HG03520 (cell line): ENCODE results near the gene GBP6.
"Not testable (repeated sequence)": the region's sequence is repeated elsewhere in the genome, so short reads cannot be mapped to it uniquely, and the experiment has no call there.

Experiments
- ATAC-seq: cut with Tn5 transposase; IDR thresholded peaks from one replicate; pipeline ENCODE4 v1.9.1; 2021; ENCODE audit warnings: mild to moderate bottlenecking, moderate library complexity; ENCODE audit not compliant: unreplicated experiment

GBP6 gene

DNA sequence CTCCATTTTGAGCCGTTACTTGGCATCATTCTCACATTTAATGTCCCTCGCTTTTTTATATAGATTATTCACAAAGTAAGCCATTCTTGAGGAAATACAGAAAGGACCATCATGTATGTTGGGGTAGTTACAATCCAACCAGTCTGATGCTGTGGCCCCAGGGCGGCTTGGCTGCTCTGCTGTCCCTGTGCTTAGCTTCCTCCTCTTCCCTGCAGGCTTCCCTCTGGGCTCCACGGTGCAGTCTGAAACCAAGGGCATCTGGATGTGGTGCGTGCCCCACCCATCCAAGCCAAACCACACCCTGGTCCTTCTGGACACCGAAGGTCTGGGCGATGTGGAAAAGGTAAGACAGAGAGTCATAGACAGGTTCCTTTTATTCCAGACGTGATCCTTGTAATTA lies 5.5 kb downstream of the GBP6 start:
- no peak for ATAC-seq

DNA sequence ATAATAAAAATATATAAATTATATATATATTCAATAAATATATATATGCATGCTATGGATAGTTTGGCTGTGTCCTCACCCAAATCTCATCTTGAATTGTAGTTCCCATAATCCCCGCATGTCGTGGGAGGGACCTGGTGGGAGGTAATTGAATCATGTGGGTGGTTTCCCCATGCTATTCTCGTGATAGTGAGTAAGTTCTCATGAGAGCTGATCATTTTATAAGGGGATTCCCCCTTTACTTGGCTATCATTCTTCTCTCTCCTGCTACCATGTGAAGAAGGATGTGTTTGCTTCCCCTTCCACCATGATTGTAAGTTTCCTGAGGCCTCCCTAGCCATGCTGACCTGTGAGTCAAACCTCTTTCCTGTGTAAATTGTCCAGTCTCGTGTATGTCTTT lies 10.0 kb downstream of the GBP6 start:
- not testable (repeated sequence) for ATAC-seq

DNA sequence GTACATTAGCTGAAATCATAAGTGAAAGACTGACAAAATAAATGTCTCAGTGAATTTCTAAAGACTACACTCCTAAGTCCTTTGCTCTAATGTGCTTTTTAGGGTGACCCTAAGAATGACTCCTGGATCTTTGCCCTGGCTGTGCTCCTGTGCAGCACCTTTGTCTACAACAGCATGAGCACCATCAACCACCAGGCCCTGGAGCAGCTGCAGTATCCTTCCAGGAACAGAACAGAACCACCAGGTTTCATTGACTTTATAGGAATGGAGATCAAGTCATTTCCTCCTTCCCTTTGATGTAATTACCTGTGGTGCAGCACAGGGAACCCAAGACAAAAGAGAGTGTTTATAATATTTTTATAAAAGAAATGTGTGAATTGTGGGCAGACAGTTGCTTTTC lies 14.1 kb downstream of the GBP6 start:
- no peak for ATAC-seq

DNA sequence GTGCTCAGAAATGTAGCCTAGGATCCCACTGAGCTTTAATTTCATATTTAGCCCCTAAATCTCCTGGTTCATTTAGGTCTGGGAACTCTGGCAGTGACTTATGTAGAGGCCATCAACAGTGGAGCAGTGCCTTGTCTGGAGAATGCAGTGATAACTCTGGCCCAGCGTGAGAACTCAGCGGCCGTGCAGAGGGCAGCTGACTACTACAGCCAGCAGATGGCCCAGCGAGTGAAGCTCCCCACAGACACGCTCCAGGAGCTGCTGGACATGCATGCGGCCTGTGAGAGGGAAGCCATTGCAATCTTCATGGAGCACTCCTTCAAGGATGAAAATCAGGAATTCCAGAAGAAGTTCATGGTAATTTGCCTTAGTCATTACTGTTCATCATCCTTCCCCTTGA lies 17.8 kb downstream of the GBP6 start:
- no peak for ATAC-seq

DNA sequence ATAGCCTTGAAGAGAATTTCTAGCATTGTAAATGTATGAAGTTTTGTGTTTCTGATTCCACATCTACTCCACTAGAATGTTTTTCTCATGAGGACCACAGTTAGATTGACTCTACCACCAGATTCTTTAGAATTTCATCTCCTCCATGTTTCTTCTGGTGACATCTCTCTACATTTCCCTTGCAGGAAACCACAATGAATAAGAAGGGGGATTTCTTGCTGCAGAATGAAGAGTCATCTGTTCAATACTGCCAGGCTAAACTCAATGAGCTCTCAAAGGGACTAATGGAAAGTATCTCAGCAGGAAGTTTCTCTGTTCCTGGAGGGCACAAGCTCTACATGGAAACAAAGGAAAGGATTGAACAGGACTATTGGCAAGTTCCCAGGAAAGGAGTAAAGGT lies 18.6 kb downstream of the GBP6 start:
- ATAC-seq: no peak

DNA sequence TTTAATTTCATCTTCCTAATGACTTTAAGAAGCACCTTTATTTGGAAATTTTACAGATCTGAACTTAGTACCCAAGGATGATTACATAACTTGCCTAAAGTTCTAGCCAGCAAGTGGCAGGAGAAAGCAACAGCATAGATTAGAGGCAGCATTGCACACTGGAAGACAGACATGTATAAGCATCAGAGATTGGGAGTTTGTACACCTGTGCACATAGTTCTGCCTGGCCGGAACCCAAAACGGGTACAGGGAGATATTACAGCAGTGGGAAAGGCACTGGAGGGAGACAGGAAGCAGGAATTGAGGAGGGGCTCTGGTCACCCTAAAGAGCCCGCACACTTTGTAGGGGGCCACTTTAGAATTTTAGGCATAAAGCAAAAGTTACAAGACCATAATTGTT lies 19.3 kb downstream of the GBP6 start:
- ATAC-seq: no peak

DNA sequence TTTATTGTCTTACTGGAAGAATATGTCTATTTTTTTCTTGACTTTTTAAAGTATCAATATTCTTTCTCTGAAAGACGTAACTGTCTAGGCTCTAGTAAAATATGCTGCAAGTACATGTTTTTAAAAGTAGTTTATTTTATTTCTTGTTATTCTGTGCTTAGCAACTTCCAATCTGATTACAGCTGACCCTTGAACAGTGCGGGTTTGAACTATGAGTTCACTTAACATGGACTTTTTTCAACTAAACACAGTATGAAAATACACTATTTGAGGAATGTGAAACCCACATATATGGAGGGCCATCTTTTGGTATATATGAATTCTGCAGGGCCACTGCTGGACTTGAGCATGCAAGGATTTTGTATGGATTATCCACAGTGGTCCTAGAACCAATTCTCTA lies 26.8 kb downstream of the GBP6 start:
- no peak for ATAC-seq

DNA sequence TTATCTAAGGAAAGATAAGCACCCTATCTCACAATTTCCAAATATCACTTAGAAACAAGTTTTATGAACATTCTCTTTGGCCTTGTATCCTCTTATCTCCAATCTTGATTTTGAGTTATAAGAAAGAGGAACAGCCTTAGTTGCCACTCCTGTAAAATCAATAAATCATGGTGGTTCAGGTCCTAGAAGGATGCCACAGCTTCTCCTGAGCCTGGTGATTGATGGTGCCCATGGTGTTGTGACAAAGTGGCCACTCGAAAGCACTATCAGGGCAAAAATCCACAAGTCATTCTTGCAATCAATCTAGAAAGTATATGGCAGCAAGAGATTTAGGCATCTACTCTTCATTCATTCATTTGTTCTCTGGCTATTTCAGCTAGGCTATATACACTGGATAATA lies 27.8 kb downstream of the GBP6 start:
- no peak for ATAC-seq

DNA sequence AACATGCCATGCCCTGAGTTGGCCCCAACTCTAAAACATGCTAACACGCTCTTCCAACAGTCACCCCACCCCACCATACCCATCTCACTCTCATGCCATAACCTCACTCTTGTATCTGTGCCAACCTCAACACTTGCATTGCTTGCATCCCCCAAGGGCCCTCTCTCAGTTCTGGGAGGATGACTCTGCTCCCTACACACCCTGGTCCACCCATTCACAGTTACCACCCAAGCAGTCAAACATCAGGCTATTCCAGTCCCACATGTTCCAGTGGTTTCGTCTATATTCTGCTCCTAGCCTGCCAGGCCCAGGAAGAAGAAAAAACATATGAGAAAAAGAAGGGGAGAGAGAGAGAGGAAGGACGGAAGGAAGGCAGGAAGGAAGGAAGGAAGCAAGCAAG lies 31.0 kb downstream of the GBP6 start:
- no peak for ATAC-seq

DNA sequence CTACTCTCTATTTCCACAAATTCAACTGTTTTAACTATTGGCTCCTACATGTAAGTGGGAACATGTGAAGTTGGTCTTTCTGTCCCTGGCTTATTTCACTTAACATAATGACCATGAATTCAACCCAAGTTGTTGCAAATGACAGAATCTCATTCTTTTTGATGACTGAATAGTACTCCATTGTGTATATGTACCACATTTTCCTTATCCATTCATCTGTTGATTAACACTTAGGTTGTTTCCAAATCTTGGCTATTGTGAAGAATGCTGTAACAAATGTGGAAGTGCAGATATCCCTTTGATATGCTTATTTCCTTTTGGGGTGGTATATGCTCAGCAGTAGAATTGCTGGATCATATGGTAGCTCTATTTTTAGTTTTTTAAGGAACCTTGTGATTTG lies 33.0 kb downstream of the GBP6 start:
- ATAC-seq: no peak

DNA sequence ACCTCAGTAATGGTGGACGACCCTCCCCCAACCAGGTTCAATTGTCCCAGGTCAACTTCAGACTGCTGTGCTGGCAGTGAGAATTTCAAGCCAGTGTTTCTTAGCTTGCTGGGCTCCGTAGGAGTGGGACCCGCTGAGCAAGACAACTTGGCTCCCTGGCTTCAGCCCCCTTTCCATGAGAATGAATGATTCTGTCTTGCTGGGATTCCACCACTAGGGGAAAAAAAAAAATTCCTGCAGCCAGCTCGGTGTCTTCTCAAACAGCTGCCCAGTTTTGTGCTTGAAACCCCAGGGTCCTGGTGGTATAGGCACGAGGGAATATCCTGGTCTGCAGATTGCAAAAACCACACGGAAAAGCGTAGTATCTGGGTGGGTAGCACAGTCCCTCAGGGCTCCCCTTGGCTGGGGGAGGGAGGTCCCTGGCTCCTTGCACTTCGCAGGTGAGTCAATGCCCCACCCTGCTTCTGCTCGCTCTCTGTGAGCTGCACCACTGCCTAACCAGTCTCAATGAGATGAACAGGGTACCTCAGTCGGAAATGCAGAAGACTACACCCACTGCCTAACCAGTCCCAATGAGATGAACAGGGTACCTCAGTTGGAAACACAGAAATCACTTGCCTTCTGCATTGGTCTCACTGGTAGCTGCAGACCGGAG lies 41.5 kb downstream of the GBP6 start:
- ATAC-seq: no peak

DNA sequence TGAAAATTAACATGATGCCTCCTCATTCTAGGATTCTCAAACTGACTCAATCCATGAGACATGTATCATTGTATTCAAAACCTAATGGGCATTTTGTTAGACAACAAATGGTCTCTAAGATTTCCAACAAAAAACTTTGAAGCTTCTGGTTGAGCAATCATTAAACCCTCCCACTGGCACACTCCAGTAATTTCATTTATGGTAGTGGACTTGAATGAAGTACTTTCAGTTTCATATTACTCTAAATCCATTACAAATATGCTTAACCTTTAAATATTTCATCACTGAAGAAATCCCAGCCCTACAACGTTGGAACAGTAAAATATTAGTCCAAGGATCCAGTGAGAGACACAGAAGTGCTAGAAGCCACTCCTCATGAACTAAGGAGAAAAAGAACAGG lies 43.5 kb downstream of the GBP6 start:
- ATAC-seq: no peak

DNA sequence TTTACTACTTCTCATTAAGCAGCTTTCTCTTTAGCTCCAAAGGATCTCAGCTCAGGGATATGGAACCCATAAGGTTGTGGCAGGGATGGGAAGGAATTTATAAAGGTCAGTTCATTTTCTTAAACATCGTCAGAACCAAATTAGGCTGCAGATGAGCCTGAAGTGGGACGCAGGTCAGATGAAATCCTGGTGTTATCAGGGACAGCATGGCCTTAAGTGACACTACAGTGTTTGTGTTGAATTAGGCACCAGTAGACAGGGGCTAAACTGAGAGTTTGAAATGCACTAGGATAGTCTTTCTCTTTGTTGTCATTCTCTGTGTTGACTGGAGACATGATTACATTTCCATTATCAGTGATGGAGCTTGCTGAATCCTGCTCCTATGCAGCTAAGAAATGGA lies 43.9 kb downstream of the GBP6 start:
- ATAC-seq: not testable (repeated sequence)

DNA sequence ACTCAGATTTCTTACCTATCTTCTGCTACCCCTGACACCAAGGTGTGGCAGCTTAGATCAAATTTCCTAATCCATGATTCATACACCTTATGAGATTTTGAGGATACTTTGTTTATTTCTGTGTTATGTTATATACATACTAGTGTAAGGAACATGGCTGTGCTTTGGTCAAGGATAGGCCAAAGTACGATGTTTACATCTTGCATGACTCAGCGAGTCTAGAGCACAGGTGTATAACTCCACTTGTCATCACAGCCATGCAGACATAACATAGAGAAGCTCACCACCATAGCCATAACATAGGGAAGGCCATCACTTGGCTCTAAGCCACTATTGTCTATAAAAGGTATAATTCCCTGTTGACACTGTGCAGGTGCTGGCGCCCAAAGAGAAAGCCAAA lies 61.2 kb downstream of the GBP6 start:
- no peak for ATAC-seq

DNA sequence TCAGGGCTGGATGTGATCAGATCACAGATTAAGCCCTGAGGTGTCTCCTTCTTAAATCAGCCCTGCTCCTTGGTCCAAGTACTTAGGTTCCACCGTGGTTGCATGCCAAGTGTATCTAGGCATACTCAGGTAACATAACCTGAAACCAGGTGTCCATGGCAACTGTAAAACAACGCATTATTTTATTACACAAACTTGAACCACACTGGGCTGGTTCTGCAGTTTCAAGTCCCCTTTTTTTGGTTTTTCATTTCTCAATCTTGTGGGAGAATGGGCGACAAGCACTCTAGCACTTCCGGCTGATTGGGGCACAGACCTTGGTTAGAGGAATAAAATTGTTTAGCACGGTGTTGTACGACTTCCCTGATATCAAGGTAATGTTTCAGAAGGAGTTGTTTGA lies 65.2 kb downstream of the GBP6 start:
- no peak for ATAC-seq

DNA sequence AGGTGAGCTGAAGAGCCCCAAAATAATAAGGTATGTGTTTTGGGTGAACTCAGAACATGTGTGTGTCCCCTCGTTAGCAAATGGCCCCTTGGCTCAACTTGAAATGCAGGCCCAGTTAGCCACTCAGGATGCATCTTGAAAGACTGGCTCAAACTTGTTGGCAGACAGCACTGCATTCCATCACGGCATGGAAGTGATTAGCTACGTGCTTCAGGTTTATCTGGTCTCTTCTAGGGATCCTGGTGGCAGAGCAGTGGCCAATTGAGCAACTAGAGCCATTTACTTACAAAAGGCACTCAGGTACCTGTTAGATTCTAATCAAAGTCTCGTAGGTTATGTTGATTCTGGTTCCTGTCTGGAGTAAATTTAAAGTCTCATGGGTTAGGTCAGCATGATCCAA lies 65.8 kb downstream of the GBP6 start:
- not testable (repeated sequence) for ATAC-seq

DNA sequence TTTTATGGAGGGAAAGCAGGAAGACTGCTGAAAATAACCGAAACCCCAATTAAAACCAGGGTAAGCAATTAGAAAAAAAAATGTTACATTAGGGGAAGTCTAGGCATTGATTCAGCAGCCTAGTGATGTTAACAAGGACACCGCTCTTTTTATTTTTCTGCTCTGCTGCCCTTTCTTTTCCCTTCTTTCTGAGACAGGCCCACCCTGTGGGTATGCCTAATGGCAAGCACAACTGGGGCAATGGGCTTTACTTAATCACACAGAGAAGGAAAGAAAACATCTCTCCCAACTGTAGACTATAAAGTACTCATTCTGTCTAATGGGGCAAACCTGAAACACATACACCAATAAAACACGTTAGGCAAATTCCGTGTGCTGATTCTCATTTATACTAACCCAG lies 69.6 kb downstream of the GBP6 start:
- ATAC-seq: no peak

DNA sequence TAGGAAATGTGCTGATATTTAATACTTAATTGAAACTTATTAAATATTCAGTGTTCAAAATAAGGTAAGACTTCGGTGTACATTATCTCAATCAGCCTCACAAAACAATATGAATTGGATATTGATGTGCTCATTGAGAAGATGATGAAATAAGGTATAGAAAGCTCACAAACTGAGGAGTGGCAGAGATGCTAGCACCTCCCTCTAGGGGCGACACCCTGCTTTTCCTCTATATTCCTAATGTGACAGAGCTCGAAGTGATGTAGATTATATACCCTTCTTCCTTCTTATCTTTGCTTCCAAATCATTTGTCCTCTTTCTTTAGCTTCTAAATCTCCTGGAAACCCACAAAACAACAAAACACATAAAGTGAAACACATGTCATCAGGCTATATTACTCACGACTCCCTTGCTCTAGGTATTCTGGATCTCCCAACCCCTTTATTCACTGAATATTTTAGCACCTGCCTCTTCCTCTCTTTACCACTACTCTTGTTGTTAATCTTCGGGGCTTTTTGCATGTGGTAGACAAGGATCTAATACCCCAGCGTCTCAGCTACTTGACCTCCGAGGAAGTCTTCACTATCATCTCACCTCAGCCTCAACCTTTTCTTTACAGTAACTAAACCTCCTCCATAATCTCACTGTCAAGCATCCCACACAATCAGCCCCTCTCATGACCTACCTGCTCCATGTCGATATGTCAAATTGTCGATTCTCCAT lies 70.4 kb downstream of the GBP6 start:
- ATAC-seq: not testable (repeated sequence)
